ENCODE results near the gene SLCO1C1.

DNA sequence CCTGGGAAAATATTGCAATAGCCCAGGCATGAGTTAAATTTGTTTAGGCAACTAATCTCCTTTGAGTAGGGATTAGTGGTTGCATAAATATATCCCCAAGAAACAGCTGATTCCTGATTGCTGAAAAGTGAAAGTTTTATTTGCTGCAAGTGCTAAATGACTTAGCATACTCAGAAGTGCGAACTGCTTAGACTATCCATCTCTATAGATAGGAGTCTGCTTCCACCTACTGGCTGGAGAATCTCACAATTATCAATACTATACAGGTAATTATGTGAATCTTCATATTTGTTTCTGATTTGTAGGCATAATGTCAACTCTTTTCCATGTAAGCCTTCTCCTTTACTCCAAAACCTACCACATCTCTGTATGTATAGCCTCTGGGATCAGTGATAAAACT lies 103.4 kb downstream of the SLCO1C1 start:
- TF ChIP-seq, protein P1, sequence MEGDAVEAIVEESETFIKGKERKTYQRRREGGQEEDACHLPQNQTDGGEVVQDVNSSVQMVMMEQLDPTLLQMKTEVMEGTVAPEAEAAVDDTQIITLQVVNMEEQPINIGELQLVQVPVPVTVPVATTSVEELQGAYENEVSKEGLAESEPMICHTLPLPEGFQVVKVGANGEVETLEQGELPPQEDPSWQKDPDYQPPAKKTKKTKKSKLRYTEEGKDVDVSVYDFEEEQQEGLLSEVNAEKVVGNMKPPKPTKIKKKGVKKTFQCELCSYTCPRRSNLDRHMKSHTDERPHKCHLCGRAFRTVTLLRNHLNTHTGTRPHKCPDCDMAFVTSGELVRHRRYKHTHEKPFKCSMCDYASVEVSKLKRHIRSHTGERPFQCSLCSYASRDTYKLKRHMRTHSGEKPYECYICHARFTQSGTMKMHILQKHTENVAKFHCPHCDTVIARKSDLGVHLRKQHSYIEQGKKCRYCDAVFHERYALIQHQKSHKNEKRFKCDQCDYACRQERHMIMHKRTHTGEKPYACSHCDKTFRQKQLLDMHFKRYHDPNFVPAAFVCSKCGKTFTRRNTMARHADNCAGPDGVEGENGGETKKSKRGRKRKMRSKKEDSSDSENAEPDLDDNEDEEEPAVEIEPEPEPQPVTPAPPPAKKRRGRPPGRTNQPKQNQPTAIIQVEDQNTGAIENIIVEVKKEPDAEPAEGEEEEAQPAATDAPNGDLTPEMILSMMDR (optimal IDR thresholded peaks at IDR 0.05 in 1 of 3, IDR thresholded peaks at IDR 0.05 in 1 of 3, conservative IDR thresholded peaks at IDR 0.05 in 1 of 3; ENCODE audit: extremely low read depth in 1 of 3, insufficient read depth in 2 of 3, low read length in 3 of 3), result no peak
- no peak for TF ChIP-seq EZH2 (IDR thresholded peaks at IDR 0.05; ENCODE audit: low read length)
